ENCODE results near the gene KCNA5.
A peak's percentile ranks its signal among the peaks of the same experiment; 100 is the strongest.

The KCNA5 gene

DNA sequence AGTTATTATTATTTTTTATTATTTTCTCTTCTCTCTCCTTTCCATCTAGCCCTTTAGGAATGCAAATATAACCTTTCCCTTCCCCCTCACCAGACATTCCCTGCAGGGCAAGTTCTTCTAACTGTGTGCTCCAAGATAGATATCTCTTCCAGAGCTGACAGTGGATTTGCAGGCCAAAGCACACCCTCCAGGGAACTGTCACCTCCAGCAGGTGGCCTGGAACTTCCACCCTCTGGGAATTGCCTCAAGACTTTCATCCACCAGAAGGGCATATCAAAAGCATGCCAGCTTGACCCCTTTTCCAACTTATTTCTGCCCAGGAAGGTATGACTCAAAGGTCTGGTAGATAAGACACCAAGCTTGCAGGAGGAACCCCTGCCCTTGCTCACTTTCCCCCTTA, 13.6 kb upstream of the KCNA5 start:
- no peak for DNase-seq

DNA sequence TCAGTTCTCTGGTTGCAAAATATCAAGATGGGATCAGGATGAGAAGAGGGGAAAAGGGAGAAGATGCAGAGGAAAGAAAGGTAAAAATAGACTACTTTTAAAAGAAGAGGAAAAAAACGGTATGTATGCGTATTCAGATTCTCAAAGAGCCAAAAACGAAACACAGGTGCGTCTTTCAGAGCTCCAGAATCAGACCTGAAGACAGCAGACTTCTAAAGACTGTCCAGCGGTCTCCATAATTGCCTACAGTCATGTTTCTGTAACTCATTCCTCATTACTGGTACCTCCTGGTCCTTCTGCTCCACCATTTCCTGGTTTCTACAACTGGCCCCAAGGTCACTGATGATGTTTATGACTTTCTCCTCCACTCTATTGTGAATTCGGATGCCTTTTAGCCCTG, 12.4 kb upstream of the KCNA5 start:
- DNase-seq = no peak

DNA sequence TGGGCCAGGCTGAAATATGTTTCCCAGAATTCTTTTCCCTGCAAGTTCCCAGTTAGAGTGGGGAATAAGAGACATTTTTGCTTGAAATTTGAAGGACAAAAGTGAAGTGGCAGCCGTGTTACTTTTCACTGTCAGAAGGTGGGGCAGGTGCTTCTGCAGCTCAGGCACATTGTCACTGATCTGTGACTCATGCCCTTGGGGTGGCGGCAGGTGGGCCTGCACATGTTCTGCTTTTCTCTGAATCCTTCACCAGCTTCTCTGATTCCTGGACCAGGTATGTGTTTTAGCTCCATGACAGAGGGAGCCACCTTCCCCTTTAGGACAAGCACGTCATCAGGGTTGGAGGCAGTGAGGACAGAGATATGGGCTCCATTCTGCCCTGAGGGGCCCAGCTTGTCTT, 11.7 kb upstream of the KCNA5 start:
- DNase-seq = no peak

DNA sequence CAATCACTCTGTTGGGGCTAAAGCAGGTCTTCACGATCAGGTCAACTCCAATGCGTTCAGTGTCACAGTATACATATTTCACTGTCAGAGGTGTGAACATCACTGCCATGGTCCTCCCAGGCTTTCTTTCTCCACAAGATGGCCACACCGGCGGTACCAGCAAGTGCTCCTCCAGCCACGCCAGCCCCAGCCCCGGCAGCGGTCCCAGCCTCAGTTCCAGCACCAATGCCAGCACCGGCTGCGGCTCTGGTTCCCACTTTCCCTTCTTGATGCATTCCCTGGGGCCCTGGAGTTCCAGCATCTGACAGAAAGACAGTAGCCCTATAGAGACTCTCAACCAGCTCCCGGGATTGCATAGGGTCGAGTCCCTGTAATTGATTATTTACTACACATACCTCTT, 10.9 kb upstream of the KCNA5 start:
- DNase-seq = no peak

DNA sequence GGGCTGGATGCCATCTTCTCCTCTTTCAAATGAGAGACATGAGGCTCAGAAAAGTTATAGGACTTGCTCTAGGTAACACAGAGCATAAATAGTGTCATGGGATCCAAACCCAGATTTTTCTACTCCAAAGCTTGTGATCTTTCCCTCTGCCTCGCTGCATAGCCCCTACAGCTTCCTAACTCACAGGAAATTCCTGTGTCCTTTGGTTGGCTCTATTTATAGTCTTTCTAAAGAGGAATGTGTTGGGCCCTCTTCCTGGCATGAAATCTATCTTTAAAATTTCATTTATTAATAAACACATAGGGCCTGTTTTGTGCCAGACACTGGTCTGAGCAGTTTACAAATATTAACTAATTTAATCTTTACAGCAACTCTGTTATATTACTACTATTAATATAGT, 9.8 kb upstream of the KCNA5 start:
- DNase-seq = no peak

DNA sequence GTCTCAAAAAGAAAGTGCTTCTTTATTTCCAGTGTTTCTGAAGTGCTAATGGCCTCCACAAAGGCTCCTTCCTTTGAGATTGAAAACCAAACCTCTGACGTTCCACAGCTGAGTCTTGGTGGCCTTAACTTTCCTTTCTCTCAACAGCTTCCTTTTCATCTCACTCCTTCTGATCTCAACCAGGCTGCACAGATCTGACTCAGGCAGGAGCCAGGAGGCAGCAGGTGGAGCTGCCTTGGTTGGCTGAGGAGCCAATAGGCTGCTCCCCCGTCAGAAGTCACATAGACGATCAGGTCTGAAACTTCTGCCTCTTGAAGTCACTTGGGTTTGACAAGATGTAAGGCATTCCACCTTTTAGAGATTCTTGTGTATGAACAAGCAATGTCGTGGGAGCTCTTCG, 9.1 kb upstream of the KCNA5 start:
- DNase-seq = peak; percentile 61

DNA sequence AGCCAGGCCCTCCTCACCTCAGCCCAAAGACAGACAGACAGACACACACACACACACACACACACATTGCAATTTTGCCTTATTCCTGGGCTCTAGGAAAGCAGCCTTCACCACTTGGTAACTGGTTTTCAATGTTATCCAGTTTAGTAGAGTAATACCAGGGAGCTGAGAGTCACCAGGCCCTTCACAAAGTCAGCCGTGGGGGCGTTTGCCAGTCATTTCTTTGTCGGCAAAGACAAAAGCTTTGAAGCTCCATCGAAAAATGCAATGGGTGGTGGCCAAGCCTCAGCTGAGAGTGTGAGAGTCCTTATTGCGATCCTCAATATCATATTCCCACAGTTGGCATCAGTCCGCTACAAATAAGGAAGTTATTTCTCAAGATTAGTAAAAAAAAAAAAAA, 8.1 kb upstream of the KCNA5 start:
- no peak for DNase-seq

DNA sequence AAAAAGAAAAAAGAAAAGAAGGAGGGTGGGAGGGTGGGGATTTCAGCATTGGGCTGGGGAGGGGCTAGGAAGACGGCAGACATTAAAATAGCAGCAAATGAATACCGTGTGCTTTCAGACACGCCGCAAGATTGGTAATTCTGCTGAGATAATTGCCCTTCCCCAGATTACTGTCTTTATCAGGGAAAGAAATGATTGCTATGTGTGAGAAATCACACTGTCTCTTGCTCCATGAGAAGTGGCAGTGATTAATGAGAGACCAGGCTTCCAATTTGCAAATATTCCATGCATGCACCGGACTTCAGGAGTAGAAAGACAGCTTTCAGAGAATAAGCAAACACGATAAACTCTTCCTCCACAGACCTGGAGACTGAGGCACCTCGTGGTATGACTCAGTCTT, 7.6 kb upstream of the KCNA5 start:
- no peak for DNase-seq

DNA sequence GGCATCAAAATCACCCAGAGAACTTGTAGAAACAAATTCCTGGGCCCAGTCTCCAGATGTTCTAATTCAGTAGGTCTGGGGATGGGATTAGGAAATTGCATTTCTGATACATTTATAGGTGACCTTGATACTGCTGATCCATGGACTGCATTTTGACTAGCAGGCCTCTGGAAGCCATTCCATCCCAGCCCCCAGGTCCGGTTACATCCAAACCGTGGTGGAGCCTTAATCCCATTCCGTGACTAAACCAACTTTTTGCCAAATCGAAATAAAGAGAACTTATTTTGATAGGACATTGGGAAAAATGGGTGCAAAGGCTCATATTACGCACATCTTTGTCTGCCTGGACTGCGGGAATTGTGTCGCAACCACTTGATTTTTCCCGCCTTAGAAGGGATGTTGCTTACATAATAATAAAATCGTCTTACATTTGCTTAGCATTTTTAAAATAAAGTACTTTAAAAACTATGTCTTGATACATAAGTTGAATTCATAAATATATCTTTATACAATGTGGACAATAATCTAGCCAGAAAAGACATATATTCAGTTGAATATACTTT, 5.8 kb upstream of the KCNA5 start:
- DNase-seq = no peak

DNA sequence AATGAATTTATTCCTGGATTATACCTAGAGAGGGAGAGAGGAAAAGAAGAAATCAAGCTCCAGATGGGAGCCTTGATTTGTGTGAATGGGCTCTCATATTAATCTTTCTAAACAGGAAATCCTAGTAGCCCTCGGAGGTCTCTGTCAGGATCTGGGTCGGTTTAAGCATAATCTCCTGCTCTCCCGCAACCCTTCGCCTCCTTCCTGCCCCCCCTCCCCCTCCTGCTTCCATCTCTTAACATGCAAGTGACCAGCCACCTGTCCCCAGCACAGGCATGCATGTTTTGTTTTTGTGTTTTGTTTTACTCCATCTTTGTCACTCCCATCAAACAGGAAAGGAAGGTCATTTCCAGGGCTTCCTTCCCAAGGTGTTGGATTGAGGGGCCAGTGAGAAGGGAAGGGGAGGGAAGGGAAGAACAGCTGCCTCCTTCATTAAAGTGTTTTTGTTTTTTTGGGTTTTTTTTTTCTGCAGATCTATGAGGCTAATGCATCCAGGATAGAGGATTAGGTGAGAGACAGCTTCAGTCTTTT, 4.8 kb upstream of the KCNA5 start:
- no peak for DNase-seq

DNA sequence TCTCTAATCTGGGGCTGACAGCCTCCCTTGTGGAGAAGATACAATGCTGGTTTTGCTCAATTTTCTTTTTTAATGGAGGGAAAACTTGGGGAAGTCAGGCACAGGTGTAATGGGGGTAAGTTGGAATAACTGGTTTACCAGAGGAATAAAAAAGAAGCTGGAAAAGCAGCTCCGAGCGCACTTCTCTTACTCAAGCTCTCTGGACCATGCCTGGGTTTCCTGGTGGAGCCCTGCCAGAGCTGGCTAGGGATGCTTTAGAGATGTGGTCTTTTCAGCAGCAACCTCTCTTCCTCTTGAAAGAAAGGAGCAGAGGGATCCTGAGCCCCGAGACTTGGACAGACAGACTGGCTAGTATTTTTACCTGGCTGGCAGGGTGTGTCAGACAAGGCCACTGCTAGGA, 3.9 kb upstream of the KCNA5 start:
- no peak for DNase-seq

DNA sequence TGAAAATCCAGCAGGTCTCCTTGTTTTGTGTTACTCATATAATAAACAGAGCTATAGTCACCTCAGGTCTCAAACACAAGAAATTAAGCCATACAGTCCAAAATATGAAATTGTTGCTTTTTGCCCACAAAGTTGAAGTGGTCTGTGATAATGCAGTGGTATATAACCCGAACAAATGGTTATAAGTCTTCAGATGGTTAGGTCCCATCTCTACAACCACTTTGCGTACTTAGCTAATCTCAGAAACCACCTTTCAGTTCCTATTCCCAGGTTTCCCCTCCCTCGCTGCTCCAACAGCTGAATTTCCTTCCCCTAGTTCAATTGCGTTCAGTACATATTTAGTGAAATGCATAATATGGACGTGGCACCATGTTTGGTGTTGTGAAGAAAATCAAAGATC, 3.3 kb upstream of the KCNA5 start:
- DNase-seq = no peak

DNA sequence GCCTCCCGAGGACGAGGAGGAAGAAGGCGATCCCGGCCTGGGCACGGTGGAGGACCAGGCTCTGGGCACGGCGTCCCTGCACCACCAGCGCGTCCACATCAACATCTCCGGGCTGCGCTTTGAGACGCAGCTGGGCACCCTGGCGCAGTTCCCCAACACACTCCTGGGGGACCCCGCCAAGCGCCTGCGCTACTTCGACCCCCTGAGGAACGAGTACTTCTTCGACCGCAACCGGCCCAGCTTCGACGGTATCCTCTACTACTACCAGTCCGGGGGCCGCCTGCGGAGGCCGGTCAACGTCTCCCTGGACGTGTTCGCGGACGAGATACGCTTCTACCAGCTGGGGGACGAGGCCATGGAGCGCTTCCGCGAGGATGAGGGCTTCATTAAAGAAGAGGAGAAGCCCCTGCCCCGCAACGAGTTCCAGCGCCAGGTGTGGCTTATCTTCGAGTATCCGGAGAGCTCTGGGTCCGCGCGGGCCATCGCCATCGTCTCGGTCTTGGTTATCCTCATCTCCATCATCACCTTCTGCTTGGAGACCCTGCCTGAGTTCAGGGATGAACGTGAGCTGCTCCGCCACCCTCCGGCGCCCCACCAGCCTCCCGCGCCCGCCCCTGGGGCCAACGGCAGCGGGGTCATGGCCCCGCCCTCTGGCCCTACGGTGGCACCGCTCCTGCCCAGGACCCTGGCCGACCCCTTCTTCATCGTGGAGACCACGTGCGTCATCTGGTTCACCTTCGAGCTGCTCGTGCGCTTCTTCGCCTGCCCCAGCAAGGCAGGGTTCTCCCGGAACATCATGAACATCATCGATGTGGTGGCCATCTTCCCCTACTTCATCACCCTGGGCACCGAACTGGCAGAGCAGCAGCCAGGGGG, 979 bp downstream of the KCNA5 start:
- DNase-seq = no peak

DNA sequence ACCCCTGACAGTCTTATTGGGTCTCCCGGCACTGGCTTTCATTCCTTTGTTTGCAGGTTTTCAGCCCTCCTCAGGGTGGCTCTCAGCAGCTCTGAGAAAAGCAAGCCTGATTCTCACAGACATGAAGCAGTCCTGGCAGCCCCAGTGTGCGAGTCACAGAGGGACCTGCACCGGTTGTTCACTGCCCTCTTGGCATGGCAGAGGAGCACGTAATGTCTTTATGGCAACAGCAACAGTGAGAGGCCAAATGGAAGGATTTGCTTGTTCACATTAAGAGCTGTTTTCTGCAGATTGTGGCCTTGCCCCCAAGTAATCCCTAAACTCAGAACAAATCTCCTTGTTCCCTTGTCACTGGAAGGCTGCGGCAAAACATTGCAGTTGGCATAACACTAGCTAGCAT, 3.4 kb downstream of the KCNA5 start:
- no peak for DNase-seq

DNA sequence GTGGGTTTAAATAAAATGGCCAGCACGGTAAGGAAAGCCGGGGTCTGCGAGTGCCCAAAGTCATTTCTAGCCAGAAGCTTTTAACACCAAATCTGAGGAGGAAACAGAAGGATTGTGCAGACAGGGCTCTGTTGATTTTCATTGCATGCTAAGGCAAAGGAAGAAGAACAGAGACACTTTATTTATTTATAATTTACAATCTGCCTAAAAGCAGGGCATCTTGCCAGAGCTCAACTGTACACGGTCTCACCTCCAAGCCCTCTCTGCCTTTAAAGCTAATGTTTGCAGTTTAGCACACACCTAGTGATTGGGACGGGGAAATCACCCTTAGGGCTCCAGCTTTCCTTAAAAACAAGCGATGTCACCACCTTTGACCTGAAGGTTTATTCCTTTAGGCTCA, 4.0 kb downstream of the KCNA5 start:
- no peak for DNase-seq

DNA sequence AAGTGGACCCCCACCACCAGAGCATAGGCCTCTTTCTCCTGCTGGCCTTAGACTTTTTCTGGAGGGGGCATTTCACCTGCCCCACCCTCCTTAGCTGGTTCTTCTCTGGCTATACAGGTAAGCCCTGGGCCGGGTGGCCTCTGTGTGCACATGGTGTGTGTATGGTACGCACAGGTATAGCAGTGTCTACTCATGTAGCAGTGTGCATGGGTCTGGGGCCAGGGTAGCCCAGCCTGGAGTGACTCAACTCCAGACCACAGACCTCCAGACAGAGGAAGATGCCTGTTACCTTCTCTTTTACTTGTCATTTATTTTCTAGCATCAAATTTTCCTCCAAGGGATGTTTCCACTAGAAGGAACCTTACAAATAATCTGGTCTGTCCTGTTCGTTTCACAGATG, 6.9 kb downstream of the KCNA5 start:
- no peak for DNase-seq

DNA sequence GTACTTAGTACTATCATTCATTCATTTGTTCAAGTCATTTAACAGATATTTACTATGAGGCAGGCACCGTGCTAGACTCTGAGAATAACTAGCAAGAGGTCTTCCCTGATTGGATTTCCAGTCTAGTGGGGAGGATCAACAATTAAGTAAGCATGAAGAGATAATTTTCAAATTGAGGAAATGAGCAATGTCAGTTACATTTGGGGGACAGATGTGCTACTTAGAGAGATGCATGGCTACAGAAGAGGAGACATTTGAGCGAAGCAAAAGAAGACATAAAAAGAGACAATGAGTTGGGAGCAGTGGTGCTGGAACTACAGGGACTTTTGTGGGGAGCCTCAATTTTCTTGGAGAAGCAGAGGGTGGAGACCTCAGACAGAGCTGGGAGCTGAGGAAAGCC, 7.7 kb downstream of the KCNA5 start:
- no peak for DNase-seq

DNA sequence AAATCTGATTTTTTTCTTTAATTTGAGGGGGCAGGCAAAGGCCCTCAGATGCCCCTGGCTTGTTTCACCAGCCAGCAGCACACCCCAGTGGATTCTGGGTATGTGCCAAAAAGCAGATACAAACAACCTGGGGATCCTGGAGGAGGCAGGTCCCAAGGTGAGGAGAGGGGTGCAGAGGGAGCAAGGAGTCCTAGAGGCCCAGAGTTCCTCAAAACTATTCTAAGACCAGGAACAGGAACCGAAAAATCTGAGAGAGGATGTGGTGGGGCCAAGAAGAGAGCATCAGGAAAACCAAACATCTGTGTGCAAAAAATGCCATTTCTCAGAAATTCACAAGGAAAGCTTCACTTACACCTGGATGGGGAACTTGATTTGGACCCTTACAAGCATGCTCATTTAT, 8.2 kb downstream of the KCNA5 start:
- DNase-seq = no peak

DNA sequence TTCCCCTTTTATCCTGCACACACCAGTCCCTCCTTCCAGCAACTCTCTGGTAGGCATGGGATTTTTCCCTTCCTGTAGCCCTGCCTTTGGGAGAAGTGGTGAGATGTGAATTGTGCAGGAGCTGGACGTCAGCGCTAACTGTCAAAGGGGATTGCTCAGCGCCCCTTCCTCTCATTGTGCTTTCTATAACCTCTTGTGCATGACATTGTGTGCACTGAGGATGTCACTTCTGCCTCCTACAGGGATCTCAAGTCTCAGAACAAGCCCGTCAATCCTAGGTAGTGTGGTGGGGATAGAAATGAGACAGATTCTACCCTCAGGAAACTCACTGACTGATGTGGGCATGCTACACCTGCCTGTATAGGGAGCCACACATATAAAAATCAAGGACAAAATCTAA, 8.7 kb downstream of the KCNA5 start:
- DNase-seq = no peak

DNA sequence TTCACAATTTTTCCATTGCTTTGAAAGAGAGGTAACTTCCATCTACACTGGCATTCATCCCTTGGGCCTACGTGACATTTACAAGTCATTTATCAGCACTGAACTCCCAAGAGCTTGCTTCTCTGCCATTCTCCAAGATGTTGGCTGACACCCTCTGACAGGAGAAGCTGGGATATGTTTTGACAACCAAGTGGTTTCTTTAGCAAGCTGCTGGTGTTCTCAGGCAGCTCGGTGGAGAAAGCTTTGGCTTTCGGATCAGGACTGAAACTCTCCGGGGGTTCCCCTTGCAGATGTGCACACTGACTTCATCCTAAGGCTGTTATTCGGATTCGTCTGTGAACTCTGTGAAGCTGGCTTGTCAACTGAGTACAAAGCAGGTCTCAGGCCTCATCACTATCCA, 15.7 kb downstream of the KCNA5 start:
- no peak for DNase-seq

DNA sequence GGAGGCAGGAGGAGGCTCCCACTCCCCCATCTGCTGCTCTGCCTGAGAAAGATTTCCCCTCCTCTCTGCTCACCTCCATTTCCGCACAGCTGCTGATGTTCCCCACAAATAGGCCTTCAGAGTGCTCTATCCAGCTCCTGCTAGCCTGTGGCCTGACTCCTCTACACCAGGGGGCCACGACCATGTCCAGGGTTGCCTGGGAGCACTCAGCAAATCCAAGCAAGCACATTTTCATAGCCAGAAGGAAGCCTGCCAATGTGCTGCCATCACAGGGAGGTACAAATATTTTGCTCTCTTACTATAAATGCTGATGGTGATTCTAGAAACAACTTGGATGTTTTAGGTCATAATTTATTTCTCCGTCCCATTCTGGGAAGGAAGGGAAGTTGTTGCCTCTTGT, 17.3 kb downstream of the KCNA5 start:
- DNase-seq = no peak

DNA sequence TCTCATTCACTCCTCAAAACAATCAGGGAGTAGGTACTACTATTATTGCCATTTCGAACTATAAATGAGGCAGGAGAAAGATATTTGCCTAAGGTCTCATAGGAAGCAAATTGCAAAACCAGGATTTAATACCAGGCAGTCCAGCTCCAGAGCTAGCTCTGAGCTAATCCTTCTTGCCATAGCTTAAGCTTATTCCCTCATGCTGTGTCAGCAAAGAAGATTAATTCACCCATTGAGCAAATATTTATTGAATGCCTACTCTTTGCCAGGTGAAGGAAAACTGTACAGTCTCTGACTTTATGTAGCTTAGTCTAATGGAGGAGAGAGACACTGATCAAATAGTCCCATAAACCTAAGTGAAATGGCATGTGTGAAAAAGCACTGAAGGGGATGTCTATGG, 19.5 kb downstream of the KCNA5 start:
- DNase-seq = peak; percentile 66

DNA sequence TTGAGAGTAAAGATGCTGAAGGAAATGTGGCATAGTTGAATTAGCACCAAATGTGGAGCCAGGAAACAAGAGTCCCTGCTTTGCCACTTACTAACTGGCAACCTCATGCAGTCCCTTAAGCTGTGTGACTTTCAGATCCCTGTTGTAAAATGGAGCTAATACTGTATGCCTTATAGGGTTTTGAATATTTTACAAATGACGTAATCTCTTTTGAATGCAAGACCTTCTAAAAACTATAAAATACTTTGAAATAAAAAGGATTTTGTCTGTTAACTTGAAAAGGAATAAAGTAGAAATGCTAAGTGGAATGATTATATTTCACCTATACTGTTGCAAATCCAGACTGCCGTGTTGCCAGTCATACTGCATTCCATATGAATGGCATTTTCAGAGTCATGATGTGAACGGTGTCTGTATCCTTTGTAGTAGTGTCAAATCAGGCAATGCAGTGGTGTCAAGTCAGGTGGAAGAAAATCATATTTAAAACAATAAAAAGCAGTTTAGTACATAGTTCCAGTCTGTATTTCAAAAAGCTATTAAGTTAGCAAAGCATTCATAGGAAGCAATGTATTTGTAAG, 21.3 kb downstream of the KCNA5 start:
- DNase-seq = no peak

DNA sequence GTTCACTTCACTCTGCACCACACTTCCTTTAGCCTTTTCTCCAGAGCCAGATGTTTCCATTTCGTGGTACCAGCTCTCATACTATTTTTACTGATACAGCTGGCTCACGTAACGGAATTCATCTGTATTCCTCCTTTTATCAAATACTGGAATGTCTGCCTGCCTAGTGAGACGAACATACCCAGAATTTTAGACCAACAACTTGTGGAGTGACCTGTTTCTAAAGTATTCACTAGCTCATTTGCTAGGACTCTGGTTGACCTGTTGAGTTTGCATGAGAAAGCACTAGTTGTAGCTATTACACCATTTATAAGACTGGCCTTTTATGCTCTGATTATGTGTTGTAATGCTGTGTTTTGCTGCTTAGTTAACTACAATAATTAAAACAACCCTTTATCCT, 22.6 kb downstream of the KCNA5 start:
- DNase-seq = no peak
